Measurements from ENCODE around the gene RPS4Y2.

DNA sequence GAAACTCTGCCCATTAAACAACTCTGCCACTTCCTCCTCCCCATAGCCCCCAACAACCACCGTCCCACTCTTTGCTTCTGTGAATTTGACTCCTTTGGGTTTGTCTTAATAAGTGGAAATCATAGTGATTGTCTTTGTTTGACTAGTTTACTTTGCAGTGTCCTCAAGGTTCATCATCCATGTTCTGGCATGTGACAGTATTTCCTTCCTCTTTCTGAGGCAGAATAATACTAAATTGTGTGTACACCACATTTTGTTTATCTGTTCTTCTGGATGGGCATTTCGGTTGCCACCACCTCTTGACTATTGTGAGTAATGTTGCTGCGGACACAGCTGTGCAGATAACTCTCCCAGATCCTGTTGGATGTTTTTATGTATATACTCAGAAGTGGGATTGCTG, 14.8 kb downstream of the RPS4Y2 start:
- TF ChIP-seq, protein P1, sequence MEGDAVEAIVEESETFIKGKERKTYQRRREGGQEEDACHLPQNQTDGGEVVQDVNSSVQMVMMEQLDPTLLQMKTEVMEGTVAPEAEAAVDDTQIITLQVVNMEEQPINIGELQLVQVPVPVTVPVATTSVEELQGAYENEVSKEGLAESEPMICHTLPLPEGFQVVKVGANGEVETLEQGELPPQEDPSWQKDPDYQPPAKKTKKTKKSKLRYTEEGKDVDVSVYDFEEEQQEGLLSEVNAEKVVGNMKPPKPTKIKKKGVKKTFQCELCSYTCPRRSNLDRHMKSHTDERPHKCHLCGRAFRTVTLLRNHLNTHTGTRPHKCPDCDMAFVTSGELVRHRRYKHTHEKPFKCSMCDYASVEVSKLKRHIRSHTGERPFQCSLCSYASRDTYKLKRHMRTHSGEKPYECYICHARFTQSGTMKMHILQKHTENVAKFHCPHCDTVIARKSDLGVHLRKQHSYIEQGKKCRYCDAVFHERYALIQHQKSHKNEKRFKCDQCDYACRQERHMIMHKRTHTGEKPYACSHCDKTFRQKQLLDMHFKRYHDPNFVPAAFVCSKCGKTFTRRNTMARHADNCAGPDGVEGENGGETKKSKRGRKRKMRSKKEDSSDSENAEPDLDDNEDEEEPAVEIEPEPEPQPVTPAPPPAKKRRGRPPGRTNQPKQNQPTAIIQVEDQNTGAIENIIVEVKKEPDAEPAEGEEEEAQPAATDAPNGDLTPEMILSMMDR (IDR thresholded peaks at IDR 0.05): no peak
- TF ChIP-seq EP300 (IDR thresholded peaks at IDR 0.05) (no peak), POLR2A (IDR thresholded peaks at IDR 0.05) (no peak)

Measured in ovary (tissue), 3 donors.